C4-2B (cell line): ENCODE measurements around the gene PPP1R14D.

Source experiments
- ZFX ChIP-seq: fragments of 450-650 bp; IDR thresholded peaks from 2 replicates; pipeline ENCODE4 v1.6.1; 2017
- TF ChIP-seq, protein P1 (sequence below): fragments of 450-650 bp; conservative IDR thresholded peaks from 2 replicates; pipeline ENCODE4 v1.5.1; 2017; ENCODE audit warnings: mild to moderate bottlenecking

DNA sequence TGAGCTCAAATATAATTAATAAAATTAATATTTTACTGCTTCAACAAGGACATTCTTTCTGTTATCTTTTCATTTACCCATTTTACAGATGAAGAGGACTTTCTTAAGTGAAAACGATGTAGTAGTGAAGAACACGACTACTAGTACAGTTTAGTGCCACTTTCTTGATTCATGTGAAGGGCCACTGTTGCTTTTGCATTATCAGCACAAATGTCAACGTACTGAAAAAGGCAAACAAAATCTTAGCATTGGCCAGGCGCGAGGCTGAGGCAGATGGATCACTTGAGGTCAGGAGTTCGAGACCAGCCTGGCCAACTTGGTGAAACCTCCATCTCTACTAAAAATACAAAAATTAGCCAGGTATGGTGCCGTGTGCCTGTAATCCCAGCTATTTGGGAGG lies 9.5 kb downstream of the PPP1R14D start:
- TF ChIP-seq, protein P1, sequence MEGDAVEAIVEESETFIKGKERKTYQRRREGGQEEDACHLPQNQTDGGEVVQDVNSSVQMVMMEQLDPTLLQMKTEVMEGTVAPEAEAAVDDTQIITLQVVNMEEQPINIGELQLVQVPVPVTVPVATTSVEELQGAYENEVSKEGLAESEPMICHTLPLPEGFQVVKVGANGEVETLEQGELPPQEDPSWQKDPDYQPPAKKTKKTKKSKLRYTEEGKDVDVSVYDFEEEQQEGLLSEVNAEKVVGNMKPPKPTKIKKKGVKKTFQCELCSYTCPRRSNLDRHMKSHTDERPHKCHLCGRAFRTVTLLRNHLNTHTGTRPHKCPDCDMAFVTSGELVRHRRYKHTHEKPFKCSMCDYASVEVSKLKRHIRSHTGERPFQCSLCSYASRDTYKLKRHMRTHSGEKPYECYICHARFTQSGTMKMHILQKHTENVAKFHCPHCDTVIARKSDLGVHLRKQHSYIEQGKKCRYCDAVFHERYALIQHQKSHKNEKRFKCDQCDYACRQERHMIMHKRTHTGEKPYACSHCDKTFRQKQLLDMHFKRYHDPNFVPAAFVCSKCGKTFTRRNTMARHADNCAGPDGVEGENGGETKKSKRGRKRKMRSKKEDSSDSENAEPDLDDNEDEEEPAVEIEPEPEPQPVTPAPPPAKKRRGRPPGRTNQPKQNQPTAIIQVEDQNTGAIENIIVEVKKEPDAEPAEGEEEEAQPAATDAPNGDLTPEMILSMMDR = no peak
- TF ChIP-seq ZFX = no peak
